GM12892 (cell line): Measurements from ENCODE around the gene ANXA3.

ENCODE experiments used
- POLR2A ChIP-seq: IDR thresholded peaks from 2 replicates; pipeline ENCODE4 v1.6.1; 2011; ENCODE audit warnings: low read depth, low read length, control low read depth
- POLR2AphosphoS5 ChIP-seq: IDR thresholded peaks from 2 replicates; pipeline ENCODE4 v1.6.1; 2011; ENCODE audit warnings: low read depth, low read length, control low read depth
- TAF1 ChIP-seq: IDR thresholded peaks from 2 replicates; pipeline ENCODE4 v1.6.1; 2011; ENCODE audit warnings: low read depth, mild to moderate bottlenecking, control low read depth, low read length, borderline replicate concordance

DNA sequence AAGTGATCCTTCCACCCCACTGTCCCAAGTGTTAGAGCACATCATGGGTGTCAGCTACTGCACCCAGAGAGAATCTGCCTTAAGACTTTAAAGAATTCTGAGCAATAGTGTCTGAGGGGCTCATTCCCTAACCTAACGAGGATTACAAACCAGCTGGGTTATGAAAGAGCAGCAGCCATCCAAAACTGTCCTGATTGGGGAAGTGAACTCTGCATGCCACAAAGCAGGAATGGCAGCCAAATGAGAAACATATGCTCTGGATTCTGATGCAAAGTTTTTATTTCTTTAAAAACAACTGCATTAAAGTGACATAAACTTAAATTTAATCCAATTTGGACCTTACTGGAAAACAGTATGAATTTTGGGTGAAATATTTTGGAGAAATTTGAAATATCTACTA, 103.2 kb downstream of the ANXA3 start:
- TF ChIP-seq POLR2AphosphoS5 = no peak
- no peak for TF ChIP-seq POLR2A
- TF ChIP-seq TAF1 = no peak
